GM19438 (cell line): ENCODE data around the gene CNTN2.

Experiments used
- ATAC-seq: cut with Tn5 transposase; IDR thresholded peaks from one replicate; pipeline ENCODE4 v1.9.1; 2021; ENCODE audit warnings: low read depth; ENCODE audit not compliant: unreplicated experiment

The CNTN2 gene

DNA sequence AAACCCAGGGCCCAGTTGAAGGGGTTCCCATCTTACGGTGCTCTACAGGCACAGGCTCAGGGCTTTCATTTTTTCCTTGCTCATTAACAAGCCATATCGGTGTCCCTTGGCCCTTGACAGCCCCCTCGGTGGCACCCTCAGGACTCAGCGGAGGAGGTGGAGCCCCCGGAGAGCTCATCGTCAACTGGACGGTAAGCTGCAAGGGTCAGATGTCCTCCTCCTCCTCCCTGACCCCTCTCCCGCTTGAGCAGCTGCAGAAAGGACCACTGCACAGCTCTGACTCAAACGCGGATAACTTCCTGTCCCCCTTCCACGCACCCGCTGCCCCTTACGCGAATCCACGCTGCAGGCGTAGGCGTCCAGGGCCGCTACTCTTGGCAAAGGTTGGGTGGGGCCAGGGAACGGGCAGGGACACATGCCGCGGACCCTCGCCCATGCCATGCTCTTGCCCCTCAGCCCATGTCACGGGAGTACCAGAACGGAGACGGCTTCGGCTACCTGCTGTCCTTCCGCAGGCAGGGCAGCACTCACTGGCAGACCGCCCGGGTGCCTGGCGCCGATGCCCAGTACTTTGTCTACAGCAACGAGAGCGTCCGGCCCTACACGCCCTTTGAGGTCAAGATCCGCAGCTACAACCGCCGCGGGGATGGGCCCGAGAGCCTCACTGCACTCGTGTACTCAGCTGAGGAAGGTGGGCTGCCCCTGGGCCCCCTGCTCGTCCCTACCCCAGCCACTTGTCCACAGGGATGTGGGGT is 26.5 kb downstream of the CNTN2 start:
- ATAC-seq, result no peak

DNA sequence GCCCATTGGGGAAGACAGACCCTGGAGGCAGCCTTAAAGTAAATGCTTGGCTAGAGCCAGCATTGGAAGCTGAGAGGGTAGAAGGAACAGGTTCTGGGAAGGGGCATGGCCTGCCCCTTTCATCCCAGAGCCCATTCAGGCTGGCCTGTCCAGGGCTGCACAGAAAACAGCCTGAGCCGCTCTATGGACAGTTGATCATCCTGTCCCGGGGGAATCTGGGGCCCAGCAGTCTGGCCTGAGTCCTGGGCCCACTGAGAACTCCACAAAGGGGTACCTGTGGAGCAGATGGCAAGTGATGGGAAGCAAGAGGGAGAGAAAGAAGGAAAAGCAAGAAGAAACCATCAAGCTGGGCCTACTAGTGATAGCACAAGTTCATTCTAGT is 28.0 kb downstream of the CNTN2 start:
- ATAC-seq, result no peak

GRCh38 chr1:205071801-205072200 is 28.8 kb downstream of the CNTN2 start:
- ATAC-seq, result no peak

DNA sequence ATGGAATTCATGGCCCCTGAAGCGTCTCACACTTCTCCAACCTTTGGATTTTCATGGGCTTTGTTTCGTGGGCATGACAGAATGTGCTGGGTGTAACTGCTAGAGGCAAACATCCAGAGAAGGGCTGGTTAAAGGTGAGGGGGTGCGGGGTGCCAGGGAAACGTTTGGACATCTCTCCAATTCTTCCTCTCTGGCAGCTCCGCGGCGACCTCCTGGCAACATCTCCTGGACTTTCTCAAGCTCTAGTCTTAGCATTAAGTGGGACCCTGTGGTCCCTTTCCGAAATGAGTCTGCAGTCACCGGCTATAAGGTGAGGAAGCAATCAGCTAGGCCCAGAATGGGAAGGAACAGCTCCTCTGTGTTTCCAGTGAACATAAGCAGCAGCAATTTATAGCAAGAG is 29.3 kb downstream of the CNTN2 start:
- ATAC-seq, result no peak

GRCh38 chr1:205072881-205073280 is 29.9 kb downstream of the CNTN2 start:
- ATAC-seq, result no peak

GRCh38 chr1:205073511-205073910 is 30.5 kb downstream of the CNTN2 start:
- no peak for ATAC-seq

- ATAC-seq, result no peak
These were observed 31.1 kb downstream of the CNTN2 start for GRCh38 chr1:205074084-205074483.

GRCh38 chr1:205074513-205074912 is 31.5 kb downstream of the CNTN2 start:
- no peak for ATAC-seq

- ATAC-seq, result no peak
These were observed 32.7 kb downstream of the CNTN2 start for GRCh38 chr1:205075642-205076155.

DNA sequence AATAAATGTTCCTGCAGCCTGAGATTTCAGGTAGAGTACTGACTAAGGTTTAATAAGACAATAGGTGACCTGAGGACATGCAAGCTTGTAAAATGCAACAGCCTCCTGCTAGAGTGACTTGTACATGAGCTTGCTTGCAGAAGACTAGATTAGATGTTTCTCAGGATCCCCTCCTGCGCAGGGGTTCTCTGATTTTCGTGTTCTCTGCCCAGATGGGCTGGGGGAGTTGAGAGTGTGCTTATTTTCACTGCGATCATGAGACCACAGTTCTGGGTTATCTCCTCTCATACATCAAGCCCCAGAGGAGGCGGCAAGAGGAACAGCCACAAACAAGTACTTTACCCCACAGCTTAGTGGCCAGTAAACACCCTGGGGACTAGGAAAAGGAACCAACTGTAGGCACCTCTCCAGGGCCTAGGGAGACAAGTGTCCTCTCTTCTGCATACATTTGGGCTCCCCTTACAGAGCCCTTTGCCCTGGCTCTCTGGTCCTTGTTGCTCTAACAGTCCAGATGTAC is 33.3 kb downstream of the CNTN2 start:
- ATAC-seq, result no peak

DNA sequence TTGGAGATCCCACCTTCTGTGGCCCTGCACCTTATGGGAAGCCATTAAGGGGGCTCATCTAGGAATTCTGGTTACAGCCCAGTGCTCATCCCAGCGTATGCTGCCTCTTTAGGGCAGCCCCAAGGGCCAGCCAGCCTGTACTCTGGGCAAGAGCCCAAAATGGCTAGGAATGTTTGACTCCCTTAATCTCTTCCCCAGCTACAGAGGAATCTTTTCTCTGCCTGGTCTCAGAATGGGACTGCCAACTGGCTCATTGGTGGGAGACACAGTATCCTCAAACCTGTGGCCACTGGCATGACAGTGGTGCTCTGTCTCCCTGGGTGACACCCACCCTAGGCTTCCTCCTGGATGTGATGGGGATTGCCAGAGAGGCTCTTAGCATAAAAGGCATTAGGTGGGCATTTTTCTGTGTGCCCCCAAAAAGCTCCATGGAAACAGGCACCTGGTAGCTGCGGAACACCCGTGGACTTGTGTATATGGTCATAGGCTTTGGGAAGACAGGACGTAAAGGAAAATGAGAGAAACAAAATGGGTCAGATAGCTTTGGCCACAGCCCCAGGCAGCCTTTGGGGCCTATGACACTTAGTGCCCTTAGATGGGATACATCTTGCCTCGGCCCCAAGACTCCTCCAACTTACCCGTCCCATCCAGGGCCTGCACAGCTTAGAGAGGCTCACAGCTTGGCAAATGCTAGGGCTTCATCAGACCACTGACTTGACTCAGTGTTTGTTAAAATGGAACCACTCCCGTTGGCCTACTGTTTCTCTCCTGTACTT is 34.3 kb downstream of the CNTN2 start:
- ATAC-seq, result no peak

- ATAC-seq, result no peak
These were observed 34.9 kb downstream of the CNTN2 start for GRCh38 chr1:205077934-205078311.

DNA sequence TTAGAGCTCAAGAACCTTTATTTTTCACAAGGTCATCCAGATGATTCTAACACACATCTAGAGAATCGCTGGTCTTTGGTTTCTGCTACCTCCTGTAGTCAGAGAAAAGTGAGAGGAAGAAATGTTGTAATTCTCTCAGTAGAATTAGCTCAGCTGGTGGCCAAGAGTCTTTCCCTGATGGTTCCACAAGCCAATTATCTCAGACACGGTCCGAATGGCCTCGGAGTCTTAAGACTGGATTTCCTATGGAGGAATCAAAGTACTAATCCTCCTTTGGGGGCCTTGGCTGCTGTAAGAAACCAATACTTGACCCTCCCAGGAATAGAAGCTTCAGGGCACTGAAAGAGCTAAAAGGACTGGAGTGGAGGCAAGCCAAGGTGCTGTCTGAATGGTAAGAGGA is 39.4 kb downstream of the CNTN2 start:
- no peak for ATAC-seq

- no peak for ATAC-seq
These were observed 41.3 kb downstream of the CNTN2 start, which contains the start of gene TMEM81 for GRCh38 chr1:205084360-205084759. TSS of gene TMEM81 (minus strand) at chr1:205084460. CDS start at chr1:205084320, 140 bp downstream.

- no peak for ATAC-seq
These were observed 45.3 kb downstream of the CNTN2 start for GRCh38 chr1:205088341-205088740.

DNA sequence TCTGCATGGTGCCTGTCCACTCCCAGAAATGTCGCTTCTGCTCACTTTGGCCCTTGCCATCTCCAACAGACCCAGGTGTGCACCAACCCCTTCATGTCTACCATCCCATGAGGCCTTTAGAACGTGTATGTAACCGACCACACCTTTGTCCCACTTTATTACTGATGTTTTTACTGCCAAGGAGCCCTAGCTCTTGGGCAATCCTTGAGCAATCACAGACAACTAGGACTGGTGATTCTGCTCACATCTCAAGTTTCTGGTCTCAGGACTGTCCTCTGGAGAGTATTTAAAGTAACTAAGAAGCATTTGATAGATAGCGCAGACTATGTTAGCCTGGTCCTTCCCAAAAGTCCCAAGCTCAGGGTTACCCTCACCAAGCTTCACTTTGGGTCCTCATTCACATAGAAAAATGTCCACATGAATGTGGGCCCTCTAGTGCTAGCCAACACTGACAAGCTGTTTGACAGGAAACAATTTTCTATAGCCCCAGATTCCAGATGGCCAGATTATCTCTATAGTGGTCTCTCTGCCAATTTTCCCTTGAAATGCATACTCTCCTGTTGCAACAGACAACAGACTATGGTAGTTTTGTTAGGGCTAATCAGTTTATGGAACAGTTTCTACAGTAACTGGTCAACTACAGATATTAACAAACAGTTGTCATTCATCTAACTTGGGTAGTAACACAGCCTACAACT is 48.2 kb downstream of the CNTN2 start:
- no peak for ATAC-seq

DNA sequence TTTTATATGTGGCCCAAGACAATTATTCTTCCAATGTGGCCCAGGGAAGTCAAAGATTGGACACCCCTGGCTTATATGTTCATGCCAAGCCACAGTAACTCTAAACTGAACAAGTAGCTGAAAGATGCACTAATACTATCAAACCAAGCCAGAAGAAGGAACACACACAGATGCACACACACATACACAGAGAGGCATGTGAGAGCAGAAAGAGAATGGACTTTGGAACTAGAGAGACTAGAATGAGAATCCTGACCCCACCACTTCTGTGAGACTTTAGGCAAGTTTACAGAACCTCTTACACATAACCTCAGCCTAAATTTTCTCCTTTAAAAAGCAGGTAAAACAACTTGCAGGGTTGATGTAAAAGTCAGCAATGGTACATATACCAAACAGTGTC is 52.4 kb downstream of the CNTN2 start:
- ATAC-seq, result no peak

DNA sequence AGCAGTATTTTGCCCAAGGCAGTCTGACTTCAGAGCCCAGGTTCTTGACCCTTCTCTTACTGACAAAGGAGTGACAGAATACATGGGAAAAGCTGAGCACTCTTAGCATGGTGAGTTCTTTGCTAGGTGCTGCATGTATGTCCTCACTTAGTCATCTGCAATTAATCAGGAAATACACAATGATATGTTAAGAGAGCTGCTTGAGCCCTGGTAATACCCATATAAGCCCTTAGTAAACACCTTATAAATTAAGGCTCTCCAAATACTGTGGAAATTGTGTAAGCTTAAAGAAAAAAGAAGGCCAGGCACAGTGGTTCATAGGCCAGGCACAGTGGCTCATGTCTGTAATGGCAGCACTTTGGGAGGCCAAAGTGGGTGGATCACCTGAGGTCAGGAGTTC is 55.2 kb downstream of the CNTN2 start:
- ATAC-seq, result no peak

DNA sequence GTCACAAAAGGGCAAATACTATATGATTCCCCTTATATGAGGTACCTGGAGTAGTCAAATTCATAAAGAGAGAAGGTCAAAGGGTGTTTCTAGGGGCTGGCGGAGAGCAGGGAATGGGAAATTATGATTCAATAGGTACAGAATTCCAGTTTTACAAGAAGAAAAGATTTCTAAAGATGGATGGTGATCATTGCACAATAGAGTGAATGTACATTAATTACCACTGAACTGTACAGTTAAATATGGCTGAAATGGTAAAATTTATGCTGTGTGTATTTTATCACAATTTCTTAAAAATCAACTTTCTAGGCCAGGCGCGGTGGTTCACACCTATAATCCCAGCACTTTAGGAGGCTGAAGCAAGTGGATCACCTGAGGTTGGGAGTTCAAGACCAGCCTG is 59.4 kb downstream of the CNTN2 start:
- no peak for ATAC-seq

DNA sequence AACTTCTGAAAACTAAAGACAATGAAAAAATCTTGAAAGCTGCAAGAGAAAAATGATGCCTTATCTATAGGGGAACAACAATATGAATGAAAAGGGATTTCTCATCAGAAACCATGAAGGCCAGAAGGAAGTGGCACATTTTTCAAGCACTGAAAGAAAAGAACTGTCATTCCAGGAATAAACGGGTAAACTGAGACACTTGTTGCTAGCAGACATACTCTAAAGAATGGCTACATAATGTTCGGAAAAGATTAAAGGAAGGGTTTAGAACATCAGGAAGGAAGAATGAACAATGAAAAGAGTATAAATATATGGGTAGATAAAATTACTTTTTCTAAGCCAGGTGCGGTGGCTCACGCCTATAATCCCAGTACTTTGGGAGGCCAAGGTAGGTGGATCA is 64.3 kb downstream of the CNTN2 start:
- ATAC-seq, result no peak

DNA sequence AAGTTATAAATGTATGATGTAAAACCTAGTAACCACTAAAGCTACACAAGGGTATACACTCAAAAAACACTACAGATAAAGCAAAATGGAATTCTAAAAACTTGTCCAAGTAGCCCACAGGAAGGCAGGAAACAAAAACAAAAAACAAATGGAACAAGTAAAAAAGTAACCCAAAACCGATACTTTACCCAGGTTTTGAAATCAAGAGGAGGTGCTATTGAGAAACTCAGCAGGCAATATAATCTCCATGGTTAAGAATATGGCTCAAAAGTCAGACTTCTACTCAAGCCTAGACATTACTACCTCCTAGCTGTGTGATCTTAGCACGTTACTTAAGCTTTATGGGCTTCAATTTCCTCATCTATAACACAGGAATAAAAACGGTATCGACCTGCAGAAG is 65.5 kb downstream of the CNTN2 start:
- ATAC-seq, result no peak
